Measurements from ENCODE around the gene TSPAN9.

- TF ChIP-seq CTCF (IDR thresholded peaks at IDR 0.05) = no peak
- TF ChIP-seq POLR2A (IDR thresholded peaks at IDR 0.05) = no peak
Observed at GRCh38 chr12:3160081-3160480, 82.9 kb downstream of the TSPAN9 start.

Data from testis (tissue), 2 donors.